Measurements from ENCODE around the gene KLB.

Gene KLB

DNA sequence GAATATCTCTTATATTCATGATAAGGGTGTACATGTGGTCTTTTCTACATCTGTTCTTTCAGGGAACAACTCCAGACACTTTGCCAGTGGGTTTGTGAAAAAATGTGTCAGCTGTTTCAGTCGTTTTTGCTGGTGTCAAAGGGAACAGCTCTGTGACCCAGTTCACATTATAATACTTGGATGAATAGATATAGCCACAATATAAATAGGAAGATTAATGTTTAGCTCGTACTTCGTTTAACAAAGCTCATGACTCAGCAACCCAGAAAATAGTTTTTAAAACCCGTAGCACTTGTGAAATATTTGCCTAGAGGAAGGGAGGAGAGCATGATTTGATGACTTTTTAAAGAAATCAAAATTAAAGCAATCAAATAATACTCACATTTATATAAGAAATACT, 60.0 kb downstream of the KLB start:
- DNase-seq: no peak

DNA sequence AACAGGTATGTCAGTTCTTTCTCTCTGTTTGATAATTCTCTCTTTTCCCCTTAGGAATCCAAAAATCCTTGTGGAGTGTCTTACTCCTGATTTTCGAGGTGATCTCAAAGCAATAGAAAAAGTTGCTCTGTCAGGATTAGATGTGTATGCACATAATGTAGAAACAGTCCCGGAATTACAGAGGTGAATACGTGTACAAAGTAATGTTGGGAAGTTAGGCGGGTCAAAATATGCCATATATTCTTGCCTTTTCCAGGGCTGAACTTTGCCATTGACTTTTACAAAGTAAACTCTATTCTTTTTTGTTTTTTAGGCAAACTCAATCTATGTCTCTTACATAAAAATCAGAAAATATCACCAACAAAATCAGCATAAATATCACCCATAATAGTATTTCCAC, 60.7 kb downstream of the KLB start:
- DNase-seq: no peak

DNA sequence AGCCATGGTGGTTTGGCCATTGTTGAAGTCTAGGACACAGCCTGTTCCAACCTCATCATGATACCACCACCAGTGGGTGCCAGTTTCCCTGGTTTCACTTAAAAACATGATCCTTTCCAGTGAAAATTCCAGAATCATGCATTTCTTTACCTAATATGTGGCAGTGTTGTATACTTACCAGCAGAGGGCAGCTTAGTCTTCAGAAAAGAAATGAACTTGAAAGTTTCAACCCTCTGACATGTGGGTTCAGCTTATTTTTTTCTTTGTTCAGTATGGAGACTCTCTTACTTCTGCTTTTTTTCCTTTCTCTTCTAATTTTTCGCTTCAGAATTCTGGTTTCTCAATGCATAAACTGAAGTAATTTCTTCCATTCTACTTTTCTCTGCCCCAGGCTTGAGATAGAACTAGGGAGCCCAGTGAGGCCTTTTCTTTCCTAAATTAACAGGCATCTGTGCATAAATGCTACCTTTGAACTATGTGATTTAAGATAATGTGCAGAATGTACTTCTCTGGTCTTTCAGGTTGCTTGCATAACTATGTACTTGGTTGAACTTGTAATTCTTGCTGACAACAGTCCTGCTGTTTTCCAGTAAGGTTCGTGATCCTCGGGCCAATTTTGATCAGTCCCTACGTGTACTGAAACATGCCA, 62.8 kb downstream of the KLB start:
- peak; percentile 70 for DNase-seq

DNA sequence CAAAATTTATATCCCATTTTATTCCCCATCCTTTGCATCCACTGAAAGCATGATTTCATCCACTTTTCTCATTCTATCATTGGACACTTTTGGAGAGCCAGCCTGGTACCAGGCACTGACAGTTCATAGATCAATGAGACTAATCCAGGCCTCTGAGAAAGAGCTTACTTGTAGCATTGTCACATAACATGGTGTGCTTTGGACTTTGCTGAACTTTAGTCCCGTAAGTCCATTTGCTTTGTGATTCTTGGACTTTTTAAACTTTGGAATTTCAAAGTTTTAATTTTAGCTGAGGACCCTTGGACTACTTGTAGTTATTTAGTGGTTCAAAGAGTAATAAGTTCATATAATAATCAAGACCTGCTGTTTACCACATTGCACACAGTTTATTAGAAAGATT, 63.7 kb downstream of the KLB start:
- DNase-seq: no peak

DNA sequence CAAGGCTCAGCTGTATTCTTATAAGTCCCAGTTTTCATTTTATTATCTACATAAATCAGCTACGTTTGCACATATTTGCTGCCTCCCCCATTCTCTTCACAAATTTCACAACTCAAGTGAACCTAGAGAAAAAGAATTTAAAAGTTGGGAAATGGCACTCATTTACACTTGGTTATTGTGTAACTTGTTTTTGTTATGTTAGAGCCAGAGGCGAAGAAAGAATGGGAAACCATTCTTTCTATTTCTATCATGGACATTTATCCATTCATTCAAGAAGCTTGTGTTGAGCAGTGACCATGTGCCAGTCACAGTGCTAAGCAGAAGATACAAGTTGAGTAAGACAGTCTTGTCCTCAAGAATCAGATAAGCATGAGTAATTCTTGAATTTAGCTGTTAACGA, 65.7 kb downstream of the KLB start:
- no peak for DNase-seq

DNA sequence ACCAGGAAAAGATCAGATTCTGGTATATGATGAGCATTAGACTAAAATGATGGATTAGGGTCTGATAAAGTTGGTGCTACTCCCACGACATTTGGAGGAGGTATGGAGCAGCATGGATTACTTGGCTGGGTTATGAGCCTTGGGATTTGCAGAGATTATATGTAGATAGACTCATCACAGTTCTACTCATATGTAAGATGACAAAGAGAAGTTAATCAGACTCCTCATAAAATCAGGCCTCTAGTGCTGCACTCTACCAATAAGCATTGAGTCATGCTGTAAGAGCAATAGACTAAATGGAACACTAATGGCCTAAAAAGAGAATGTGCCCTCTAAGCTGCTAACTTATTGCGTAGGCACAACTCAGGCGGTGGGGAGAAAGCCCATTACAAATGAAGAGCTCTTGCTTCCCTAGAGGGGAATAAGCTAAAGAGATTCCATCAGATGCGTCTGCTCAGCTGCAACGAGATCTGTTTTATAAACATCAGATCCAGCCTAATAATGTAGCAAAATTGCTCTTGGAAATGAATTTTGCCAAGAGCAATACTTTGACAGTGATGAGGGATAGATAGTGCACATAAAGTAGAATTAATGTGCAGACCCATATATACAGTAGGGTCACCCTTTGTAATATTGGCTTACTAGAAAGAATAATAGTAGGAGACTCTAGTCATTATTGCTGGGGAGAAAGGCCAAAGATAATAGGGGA, 69.6 kb downstream of the KLB start:
- no peak for DNase-seq

DNA sequence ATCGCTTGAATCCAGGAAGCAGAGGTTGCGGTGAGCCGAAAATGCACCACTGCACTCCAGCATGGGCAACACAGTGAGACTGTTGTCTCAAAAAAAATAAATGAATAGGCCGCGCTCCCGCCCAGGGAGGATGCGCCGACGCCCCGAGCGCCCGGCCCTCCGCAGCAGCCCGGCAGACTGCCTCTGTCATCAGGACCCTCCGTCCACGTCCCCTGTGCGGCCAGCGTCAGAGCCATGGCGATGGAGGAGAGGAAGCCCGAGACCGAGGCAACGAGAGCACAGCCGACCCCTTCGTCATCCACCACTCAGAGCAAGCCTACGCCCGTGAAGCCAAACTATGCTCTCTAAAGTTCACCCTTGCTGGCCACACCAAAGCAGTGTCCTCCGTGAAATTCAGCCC, 73.5 kb downstream of the KLB start:
- no peak for DNase-seq

DNA sequence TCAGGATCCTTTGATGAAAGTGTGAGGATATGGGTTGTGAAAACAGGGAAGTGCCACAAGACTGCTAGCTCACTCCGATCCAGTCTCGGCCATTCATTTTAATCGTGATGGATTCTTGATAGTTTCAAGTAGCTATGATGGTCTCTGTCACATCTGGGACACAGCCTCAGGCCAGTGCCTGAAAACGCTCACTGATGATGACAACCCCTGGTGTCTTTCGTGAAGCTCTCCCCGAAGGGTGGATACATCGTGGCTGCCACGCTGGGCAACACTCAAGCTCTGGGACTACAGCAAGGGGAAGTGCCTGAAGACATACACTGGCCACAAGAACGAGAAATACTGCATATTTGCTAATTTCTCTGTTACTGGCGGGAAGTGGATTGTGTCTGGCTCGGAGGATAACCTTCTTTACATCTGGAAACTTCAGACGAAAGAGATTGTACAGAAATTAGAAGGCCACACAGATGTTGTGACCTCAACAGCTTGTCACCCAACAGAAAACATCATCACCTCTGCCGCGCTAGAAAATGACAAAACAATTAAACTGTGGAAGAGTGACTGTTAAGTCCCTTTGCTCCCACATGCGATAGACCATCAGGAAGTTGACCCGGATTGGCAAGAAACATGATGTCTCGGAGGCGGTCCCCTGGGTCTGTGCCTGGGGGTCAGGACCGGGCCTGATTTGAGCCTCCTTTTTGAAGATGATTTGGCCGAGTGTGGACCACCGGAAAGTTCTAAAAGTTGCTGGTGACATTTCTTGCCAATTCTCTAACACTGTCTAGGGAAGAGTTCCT, 74.4 kb downstream of the KLB start:
- no peak for DNase-seq

DNA sequence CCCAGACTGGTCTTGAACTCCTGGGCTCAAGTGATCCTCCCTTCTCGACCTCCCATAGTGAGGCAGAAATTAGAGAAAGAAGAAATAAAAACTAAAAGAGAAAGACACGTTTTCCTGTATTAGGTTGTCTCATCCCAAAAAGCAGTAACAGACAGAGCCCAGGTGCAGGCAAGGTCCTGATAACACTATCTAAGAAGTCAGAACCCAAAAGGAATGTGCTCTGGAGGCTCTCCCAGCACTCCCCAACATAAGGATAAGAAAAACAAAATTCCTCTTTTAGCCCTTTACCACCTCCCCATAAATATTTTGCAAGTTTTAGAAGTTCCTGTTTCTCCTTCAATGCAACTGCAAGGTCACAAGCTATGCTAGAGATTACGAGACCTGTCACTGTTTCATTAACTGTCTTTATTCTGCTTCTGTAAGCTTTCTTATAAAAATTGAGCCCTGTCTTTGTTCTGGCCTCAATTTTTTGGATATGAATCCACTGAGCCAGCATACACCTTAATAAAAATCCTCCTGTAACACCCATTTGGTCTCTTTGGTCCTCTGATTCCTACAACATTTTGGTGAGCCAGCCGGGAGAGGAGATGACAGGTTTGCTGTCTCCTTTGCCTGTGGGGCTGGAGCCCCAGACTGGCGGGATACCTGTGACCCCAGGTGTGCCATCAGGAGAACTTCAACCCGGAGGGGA, 78.0 kb downstream of the KLB start:
- DNase-seq: no peak

DNA sequence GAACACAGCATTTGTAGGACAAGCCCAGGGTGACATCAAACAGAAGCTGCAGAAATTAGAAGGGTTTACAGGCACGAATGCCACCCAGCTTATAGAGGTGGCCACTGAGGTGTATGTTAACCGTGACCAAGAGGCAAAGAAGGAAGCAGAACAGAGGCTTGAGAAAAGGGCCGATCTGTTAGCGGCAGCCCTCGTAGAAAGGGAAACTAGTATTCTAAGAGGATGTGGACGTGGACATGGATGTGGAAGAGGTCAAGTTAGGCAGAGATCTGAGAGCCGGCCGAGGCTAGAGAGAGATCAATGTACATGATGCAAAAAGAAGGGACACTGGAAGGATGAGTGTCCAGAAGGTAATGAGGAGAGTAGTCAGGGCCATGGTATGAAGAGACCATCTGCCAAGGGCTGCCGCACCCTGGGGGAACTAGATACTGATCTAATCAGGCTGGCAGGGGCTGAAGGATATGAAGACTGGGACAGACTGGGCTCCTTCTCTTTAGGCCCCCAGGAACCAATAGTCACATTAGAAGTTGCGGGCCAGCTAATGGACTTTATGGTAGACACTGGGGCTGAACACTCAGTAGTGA, 79.6 kb downstream of the KLB start:
- no peak for DNase-seq

DNA sequence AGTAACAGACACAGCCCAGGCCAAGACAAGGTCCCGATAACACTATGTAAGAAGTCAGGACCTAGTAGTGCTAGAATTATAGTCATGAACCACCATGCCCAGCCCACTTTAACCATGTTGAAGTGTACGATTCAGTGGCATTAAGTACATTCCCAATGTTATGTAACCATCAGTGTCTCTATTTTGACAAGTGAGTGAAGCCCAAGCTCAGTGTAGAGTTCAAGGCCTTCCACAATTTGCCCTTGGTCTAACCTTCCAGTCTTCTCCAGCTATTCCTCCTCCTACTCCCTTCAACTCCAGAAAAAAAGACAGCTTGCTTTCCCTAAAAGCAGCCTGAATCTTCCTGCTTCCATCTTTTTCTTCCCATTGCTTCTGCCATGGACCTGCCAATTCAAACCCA, 83.6 kb downstream of the KLB start:
- no peak for DNase-seq

DNA sequence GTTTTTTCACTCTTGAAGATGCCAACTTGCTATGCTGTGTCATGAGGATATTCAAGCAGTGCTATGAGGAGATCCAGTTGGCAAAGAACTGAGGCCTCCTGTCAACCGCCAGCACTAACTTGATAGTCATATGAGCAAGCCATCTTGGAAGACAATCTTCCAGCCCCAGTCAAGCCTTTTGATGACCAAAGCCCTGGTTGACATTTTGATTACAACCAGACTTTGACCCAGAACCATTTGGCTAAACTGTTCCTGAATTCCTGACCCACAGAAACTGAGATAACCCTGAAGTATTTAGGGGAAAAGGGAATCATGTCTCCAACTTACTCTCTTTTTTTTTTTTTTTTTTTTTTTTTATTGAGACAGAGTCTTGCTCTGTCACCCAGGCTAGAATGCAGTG, 87.6 kb downstream of the KLB start:
- DNase-seq: no peak

DNA sequence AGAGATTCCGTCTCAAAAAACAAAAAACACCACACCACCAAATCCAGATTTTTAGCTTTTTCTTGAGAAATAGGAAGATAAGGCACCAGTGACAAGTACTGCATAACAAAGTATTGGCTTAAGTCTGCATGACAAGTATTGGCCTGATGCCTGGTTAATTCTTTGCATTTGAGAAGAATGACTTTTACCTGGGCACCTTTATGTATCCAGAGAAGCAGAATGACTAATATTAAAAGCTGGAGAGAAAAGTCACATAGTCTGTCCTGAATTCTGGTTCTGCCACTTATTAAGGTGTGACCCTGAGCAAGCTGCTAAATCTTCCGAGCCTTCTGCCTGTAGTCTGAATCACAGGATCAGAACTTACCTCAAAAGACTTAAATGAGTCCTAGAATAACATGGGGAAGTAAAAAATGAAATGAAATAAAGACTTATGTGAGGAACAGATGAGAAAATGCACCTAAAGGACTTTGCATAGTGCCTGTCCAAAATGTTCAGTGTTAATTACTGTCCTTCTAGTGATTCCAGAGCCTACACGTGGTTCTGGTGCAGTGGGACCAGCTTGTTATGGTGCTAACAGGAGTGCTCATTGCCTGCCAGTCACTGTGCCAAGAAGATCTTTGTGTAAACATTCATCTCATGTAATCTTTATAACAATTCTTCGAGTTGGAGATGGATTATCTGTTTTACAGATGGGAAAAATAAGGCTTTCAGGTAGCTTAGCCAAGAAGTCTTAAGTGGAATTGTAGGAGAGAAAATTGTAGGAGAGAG, 88.9 kb downstream of the KLB start:
- no peak for DNase-seq

DNA sequence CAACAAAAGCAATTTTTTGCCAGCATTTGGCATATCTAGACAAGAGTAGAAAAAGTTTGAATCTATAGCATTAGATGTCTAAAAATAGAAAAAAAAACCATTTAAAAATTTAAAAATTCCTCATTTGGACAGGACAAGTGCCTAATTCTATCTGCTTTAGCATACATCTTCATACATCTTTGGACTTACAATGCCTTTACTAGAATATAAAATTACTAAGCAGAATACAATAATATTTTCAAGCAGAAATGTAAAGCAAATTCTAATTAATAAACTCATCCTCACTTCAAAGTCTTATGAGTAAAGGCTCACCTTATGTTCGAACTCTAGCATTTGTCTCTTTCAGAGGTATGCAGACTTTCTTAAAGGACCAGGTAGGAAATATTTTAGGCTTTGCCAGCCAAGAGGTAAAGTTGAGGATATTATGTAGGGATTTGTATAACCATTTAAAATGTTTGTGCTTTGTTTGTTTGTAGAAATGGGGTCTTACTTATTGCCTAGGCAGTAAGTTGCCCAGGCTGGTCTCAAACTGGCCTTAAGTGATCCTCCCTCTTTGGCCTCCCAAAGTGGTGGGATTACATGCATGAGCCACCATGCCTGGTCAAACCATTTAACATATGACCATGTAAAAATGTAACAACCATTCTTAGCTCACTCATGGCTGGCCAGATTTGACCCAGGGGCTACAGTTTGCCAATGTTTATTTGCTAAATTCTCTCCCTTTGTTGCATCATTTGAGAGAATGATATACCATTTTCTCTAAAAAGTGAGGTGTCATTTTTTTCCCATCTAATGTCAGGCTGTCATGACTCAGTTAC, 91.4 kb downstream of the KLB start:
- DNase-seq: no peak

DNA sequence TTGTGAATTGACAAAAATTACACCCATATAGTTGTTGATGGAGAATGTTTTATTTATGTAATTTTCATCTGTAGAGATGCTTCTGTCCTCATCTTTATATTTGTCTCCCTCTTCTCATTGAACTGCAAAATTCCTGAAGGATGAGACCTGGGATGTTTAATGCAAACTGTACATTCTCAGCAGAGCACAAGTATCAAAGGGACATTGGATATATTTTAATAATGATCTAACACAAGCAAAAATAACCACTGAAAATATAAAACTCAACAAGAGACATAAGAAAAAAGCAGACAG, 91.9 kb downstream of the KLB start:
- DNase-seq: no peak

Data from NCI-H2171 treated with DMSO at 0.1 percent for 48 hours (cell line).